Endothelial cell of umbilical vein (primary cell): ENCODE results near the gene ITFG1.

ENCODE experiments used
- CTCF ChIP-seq, 2 donors: IDR thresholded peaks; 1 replicate in 1 of 2; 2 replicates in 1 of 2; pipeline ENCODE4 v1.5.1; 2011; ENCODE audit warnings: low read length in 2 of 2, mild to moderate bottlenecking in 2 of 2, moderate library complexity in 2 of 2, control low read depth in 1 of 2, inconsistent platforms in 1 of 2, low read depth in 1 of 2; ENCODE audit not compliant: insufficient read depth in 1 of 2; ENCODE audit errors: extremely low read depth in 1 of 2
- EZH2 ChIP-seq: IDR thresholded peaks from 2 replicates; pipeline ENCODE4 v1.6.1; 2012; ENCODE audit warnings: borderline replicate concordance, low read depth, mild to moderate bottlenecking, moderate library complexity, low read length, inconsistent platforms; ENCODE audit not compliant: severe bottlenecking
- FOS ChIP-seq: IDR thresholded peaks from 2 replicates; pipeline ENCODE4 v1.6.1; 2011; ENCODE audit warnings: mild to moderate bottlenecking, low read length, moderate library complexity, borderline replicate concordance; ENCODE audit not compliant: insufficient read depth
- GATA2 ChIP-seq: IDR thresholded peaks from 2 replicates; pipeline ENCODE4 v1.7.0; 2011; ENCODE audit warnings: low read depth, mild to moderate bottlenecking, moderate library complexity, mixed read lengths, low read length; ENCODE audit not compliant: insufficient read length, insufficient read depth
- JUN ChIP-seq: IDR thresholded peaks from 2 replicates; pipeline ENCODE4 v1.6.1; 2011; ENCODE audit warnings: borderline replicate concordance, low read depth; ENCODE audit not compliant: insufficient read length, insufficient read depth
- MAX ChIP-seq: IDR thresholded peaks from 2 replicates; pipeline ENCODE4 v1.6.1; 2011; ENCODE audit not compliant: insufficient read depth, insufficient read length
- MYC ChIP-seq: IDR thresholded peaks from one replicate; pipeline ENCODE4 v1.6.1; 2011; ENCODE audit warnings: mild to moderate bottlenecking, low read depth, low read length
- POLR2A ChIP-seq: IDR thresholded peaks from 2 replicates; pipeline ENCODE4 v1.6.1; 2012; ENCODE audit warnings: low read depth, mild to moderate bottlenecking, control low read depth, low read length
- POLR2AphosphoS5 ChIP-seq: IDR thresholded peaks from 2 replicates; pipeline ENCODE4 v1.6.1; 2012; ENCODE audit warnings: low read depth, mild to moderate bottlenecking, control low read depth, low read length, moderate library complexity; ENCODE audit not compliant: insufficient read depth

GRCh38 chr16:47388705-47389104, 72.2 kb downstream of the ITFG1 start:
- TF ChIP-seq CTCF (IDR thresholded peaks at IDR 0.05; ENCODE audit: extremely low read depth in 1 of 2, insufficient read depth in 1 of 2, low read depth in 1 of 2, low read length in 2 of 2) (no peak), EZH2 (no peak), POLR2A (no peak), POLR2AphosphoS5 (no peak), FOS (no peak), MAX (no peak), GATA2 (no peak), MYC (no peak), JUN (no peak)
